HG03066 (cell line): ENCODE results near the gene PLEKHH1.

Experiments
- ATAC-seq: cut with Tn5 transposase; IDR thresholded peaks from one replicate; pipeline ENCODE4 v1.9.1; 2021; ENCODE audit warnings: low read depth; ENCODE audit not compliant: unreplicated experiment

The PLEKHH1 gene

DNA sequence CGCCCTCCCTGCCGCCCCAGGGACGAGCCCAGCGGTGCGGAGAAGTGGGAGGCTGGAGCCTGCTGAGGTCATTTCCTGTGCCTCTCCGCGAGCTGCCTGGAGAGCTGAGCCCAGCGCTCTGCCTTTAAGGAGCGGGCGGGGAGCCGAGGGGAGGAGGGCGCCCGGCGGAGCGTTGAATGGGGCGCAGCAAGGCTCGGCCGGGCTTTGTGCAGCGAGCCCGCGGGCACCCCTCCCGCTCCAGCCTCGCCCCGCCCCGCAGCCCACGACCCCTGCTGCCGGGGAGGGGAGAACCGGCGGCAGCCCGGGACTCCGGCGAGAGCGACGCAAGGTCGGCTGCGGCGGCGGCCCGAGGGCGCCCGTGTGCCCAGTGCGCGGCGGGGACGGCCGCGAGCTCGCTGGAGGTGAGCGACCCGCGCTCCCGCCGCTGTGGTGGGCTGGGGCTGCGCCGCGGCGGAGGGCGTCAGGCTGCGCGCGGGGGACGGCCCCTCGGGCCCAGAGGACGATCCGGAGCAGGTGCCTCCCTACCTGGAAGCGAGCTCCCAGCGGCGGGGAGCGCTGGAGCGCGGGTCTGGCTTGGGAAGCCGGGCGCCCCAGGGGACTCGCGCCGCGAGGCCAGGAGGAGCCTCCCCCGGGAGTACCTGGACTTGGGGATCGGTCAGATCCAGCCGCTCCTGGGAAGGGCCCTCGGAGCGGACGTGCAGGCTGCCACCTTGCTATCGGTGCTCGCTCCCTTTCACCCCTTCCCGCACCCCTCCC is at the start of gene PLEKHH1:
PLEKHH1 (plus strand) TSS at position 293 of the 756 bp plus-strand sequence. CDS start 8,578 bp downstream, outside the sequence.
- ATAC-seq, result no peak

DNA sequence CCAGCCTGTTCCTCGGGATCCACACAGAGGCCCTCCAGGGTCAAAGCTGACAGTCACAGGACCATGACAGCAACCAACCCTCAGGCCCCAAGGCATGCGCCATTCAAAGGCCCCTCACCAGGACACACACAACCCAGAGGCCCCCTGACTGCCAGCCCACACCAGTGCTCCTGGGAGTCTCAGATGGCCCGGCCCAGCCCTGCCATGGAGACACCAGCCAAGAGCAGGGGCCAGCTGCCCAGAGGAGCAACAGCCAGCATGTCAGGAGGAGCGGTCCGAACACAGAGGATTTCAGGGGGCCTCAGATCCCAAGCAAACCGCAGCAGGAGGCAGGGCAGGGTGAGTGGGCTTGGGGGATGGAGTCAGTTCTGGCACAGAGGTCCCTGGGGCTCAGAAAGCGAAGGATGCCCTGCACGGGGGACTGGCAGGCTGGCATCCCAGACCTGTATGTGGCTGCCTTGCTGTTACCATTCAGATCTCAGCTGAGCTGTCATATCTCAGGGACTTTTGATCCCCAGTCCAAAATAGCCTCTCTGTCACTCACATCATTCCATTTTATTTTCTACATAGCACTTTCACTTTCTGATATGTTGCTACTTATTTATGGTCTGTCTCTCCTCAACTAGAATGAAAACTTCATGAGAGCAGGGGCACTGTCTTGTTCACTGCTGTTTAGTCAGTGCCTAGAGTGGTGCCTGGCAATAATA is 49.4 kb upstream of the PLEKHH1 start:
- no peak for ATAC-seq

DNA sequence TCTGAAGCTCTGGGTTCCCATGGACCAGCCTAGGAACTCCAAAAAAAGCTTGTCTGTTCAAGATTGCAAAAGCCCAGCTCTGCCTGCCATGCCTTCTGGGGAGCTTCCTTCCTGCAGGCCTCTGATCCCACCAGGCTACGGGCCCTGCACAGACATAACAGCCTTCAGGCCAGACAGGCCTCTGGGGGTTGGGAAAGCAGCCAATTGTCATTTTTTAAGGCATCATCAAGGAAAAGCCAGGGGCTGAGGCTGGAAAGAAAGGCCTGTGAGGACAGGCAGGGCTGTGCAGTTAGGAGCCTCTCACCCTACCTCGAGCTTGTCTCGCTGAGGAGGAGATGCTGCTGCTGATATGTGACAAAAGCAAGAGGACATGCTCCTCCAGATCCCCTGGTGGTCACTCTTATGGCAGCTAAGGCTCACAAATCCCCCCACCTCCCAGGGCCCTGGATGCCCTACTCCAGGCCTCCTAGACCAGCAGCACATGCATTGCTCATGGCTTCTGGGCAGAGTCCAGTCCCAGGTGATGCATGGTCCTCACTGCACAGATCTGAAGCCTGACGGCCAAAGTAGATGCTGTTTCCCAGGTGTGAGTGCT is 47.5 kb upstream of the PLEKHH1 start:
- ATAC-seq, result no peak

DNA sequence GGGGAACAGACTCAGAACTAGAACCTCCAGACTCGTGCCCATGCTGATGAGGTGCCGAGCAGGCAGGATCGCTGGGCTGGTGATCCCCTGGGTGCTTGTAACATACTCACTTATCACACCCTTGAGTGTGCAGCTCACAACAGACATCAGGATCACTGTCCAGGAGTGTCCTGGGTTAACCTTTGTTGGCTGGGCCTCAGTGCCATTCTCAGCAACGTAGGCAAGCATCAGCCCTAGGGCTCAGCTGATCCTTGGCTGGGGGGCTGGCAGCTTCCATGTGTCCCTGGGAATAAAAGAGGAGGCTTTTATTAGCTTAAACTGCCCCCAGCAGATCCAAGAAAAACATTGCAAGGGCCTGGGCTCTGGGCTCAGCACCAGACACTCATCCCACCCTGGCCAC is 46.2 kb upstream of the PLEKHH1 start:
- no peak for ATAC-seq

DNA sequence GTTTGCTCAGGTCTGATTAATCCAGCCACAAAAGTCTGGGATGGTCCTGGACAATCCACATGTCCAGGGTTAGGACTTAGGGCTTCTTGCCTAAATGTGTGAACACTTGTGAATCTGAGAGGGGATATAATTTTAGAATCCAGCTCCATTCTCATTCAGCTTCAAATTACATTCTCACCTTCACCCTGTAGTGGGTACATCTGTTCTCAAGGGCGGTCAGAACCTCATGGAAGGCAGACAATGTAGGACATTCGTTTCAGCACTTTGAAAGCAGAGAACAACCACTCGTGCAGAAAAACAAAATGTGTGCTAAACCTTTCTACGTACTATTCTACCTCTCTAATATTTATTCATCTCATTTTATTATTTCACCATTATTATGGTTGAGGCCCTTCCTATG is 45.8 kb upstream of the PLEKHH1 start:
- ATAC-seq, result no peak

DNA sequence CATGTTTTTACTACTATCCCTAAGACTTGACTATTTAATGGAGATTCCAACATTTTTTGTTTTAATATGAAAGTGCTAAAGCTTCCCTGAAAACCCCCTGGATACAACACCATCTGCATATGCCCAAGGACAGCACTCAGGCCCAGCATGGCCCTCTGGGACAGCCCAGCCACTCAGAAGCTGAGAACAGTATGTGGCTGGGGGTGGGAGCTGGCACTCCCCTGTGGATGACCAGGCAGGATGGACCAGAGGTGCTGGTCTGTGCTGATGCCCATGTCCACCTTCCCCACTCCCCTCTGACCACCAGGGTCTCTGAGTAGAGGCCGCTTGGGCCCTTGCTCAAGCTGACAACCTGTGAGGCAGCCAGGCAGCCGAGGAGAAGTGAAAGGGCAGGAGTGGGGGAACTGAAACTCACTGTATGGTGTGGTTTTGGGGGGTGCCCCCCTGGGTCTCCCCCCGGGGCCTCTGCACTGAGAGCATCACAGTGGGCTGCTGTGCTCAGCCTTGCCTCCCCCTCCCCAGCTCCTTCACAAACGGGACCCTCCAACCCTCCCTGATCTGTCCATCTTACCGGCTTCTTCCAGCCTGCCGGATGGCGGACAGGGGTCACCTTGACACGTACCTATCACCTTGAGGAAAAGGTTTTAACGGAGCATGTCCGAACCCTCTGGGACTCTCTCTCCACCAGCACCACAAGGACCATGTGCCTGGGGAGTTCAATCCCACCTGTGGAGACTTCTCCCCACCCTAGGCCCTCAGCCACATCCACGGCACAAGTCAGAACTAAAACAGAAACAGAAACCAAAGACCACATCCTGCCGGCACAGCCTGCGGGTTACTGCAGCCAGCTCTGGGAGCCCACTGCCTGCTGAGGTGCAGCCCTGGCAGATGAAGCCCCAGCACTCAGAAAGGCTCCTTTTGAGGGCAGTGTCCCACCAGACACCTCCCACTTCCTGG is 44.9 kb upstream of the PLEKHH1 start, which contains the start of gene TMEM229B:
TMEM229B (minus strand) TSS at position 785 of the 957 bp plus-strand sequence. CDS start 14,798 bp downstream, outside the sequence.
- ATAC-seq, result peak; percentile 92

DNA sequence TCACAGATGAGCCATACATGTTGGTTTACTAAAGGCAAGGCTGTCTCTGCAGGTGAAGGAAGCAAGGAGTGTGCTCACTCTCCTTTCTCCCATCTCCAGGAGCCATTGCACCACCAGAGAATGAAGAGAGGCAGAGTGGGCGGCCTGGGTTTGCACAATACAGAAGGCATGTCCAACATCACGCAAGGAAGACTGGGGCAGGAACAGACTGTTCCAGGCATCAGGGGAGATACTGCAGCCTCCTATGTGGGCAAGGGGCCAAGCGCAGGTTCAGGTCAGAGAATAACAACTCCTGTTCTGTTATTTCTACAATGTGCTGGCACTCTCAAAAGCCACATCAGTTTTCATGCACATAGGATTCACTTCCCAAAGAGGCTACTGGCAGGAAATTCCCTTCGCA is 42.9 kb upstream of the PLEKHH1 start:
- no peak for ATAC-seq

DNA sequence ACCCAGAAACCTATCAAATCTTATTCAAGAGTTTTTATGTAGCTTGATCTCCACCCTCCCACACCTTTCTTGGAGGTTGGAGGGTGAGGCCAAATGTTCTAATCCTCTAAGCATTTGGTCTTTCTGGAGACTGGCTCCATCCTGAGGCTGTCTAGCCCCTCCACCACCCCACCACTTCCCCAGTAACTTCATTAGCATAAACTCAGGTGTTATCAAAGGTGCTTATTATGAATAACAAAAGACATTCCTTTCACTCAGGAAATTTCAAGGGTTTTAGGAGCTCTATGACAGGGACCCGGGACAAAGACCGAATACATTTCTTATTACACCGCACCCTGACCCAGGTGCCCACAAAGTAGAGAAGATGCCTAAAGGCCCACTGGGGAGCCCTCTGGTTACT is 41.8 kb upstream of the PLEKHH1 start:
- ATAC-seq, result no peak

DNA sequence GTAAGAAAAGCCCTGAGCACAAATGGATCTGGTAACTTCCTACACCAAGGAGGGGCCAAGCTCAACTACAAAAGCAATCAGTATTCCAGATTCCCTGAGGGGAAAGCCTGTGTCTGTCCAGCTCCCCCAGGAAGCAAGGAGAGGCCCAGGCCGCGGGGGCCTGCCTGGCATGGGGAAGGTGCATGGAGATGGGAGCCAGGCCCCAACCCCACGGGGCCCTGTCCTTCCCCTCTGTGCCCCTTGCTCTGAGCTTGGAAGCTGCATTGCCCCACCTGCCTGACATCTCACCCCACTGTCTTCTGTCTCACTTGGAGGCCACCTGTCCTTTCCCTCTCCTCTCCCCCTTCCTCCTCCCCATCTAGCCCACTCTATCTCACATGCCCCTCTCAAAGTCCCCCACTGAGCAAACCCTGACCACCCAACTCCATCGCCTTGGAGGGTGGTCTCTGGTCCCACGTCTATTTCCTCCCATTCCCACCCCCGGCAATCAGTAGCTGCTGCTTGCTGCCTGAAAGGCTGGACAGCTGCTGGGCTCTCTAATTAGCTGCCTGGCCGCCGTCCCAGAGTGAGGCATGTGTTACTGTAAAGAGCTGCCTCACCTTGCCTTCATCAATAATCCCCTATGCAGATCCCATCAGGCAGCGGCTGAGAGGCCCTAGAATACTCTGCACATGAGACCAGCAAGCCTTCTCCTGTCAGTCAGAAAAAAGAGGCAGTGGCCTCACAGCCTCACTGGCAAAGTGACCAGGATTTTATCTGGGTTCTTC is 41.2 kb upstream of the PLEKHH1 start:
- no peak for ATAC-seq

DNA sequence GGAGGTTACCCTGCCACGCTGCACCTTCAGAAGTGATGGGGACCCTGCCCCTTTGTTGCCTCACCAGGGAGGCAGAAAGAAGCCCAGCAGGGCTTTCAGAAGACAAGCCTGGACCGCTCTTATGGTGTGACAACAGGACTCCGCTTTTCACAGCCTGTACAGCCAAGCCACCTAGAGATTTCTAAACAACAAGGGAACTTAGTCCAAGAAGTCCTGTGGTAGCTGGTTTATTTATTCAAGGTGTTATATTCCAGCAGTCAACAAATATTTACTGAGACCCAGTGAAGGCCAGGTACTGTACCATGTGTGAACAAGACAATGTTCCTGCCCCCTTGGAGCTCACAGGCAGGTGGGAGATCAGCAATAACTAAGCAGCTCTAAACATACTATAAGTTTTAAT is 40.6 kb upstream of the PLEKHH1 start:
- no peak for ATAC-seq

DNA sequence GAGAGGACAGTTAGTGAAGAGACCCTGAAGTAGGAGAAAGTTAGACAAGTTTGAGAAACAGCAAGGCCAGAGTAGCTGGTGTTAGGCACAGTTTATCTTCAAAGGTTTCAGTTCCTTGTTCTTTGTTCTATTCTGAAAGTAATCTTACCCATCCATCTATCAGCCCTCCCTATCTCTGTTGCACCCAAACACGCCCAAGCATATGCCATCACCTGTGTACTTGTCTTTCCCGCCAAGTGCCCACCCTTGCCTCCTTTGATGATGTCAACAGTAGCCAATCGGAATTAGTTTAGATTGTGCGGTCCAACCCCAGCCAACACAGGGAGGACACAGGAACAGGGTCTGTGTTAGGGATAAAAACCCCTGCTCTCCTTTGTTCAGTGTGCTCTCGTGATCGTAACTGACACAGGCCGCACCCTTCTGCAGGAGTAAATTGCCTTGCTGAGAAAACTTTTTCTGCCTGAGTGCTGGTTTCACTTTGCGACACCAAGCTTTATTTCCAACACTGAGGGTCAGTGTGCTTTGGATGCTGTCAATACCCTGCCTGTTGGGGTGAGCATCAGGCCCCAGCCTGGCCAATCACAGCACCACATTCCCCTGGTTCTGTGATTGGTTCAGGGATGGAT is 39.9 kb upstream of the PLEKHH1 start:
- ATAC-seq, result no peak

DNA sequence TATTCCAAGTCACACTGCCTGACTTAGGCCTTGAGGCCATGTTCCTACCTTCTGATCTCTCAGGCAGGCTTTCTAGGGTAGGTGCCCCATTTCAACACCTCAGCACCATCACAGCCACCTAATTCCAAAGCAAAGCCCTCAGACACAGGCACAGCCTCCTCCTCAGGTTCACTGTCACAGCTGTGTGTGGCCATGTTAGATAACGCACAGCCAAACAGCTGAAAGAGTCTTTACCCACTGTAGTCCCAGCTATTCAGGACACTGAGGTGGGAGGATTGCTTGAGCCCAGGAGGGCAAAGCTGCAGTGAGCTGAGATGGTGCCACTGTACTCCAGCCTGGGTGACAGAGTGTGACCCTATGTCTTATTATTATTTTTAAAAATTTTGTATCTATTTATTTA is 37.3 kb upstream of the PLEKHH1 start:
- no peak for ATAC-seq

DNA sequence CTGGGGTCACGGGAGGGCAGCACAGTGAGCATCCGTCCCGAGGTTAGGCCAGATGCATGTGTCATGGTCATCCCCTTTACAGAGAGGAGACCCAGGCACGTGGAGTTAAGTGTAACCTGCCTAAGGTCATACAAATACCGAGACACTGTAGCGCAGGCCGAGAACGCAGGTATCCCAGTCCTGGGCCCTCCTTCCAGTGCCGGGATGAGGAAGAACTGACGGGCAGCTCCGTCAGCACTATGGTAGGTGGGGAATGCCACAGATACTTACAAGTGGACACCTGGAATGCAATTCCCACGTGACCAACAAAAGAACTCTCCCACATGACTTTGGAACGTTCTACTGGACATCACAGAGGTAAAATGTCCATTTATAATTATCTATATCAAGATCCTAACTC is 35.9 kb upstream of the PLEKHH1 start:
- no peak for ATAC-seq

DNA sequence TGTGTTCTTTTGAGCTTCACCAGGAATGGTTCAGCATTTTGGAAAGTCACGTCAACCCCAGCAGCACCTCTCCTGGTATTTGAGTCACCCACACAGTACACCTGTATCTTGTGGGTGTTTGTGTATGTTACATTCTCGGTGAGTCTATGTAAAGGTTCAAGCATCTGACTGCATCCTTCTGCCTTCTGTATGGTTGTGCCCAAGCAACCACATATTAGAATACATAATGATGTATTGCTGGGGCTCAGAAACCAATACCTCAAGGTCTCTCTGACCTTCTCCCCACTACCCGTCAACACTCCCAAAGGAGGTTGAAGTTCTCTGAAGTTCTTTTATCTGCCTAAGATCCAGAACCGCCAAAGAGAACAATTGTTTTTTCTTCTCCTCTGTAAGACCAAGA is 35.4 kb upstream of the PLEKHH1 start:
- ATAC-seq, result no peak

DNA sequence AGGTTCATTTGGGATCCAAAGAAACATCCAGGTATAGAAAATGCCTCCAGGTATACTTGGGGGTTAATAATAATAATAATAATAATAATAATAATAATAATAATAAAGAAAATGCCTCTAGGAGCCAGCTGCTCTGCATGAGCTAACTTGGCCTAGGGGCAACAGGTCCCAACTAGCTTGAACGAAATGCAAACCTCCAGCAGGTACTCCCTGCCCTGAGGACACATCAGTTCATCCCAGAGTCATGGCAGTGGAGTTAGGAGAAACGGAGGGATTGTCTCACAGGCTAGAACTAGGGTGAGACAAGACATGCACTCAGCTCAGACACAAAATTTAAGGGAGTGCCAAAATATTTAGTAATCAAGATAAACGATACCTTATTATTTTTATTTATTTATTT is 32.1 kb upstream of the PLEKHH1 start:
- ATAC-seq, result no peak

DNA sequence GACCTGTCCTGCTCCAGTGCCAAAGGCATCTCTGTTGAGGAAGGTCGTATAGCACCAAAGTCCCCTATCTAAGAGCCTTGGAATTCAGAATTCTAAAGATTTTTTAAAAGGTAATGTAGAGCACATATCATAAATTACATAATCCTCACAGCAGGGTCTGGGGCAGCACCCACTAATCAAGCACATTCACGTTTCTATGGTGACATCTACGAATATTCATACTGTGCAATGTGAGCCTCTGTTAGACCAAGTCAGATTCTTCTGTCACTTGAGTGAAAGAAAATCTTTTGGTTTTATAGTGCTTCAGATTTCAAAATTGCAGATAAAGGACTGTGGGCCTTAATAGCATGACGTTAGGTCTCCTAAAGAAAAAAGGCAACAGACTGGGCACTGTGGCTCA is 31.4 kb upstream of the PLEKHH1 start:
- no peak for ATAC-seq

DNA sequence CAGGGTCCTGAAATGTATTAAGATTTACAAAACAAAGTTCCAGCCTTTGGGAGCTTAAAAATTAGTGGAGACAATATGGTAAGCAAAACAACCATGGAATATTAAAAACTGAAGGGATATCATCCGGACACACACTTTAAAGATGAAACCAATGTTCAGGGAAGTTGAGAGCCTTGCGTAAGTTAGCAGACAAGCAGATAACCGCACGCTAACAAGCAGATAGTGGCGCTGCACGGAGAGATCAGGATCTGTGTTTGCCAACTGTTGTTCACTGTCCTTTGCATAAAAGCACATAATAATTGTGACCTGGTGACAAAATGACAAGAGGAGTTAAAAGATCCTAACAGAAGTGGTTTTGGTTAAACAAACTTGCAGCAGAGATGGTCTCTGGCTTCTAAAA is 30.2 kb upstream of the PLEKHH1 start:
- no peak for ATAC-seq

DNA sequence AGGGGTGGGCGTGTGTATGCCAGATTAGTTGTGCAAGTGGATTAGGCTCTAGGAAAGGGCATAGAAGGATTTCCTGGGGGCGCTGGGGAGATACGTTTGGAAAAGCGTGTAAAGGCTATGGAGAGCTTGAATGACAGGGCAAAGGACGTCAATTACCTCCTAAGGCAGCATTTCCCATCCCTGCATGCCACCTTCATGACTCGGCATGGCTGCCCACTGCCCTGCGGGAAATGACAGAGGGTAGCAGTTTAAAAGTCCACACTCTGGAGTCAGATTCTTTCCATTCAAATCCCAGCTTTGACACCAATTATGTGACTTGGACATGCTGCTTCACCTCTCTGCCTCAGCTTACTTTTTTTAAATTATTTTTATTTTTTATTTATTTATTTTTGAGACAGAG is 29.8 kb upstream of the PLEKHH1 start:
- ATAC-seq, result no peak

DNA sequence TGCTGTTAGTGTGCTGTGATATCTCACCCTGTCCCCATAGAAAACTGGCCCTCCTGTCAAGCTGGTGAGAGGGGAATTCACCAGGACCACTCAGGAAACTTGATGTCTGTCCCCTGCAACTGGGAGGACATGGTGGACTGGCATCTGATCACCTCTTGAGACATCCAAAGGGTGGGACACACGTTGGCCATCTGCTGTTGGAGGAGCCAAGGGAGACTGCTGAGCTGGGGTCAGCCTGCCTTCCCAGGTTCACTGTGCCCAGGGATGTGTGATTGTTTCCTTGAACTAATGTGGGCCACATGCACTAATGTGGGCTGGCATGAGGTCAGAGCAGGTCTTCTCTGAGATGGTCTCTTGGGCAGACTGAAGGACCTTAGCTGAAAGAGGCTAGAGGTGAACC is 27.8 kb upstream of the PLEKHH1 start:
- no peak for ATAC-seq
